ENCODE results near the gene HOXA5. TPM values are rescaled to one million over a fixed set of nuclear protein-coding genes. Genes with fewer than 3 reads are reported as not detected.

The HOXA5 gene
- total RNA-seq, 1 experiment from 2014 or later: 7.4 TPM

GRCh38 chr7:27139334-27140125 lies 4.0 kb downstream of the HOXA5 start:
- CTCF ChIA-PET: interaction anchor here (0.6 to 6.7 kb wide), 9 partner anchors 10 to 476 kb away, joined by 3 to 190 read pairs (median 3); no protein-coding TSS in a partner anchor
- intact Hi-C loops (cut with micrococcal nuclease): loop anchor here (5.0 kb wide), 3 partner anchors 472 to 937 kb away; partner anchors contain the start of genes CBX3 and HNRNPA2B1

GRCh38 chr7:27138985-27139333 lies 4.5 kb downstream of the HOXA5 start:
- intact Hi-C loops (cut with micrococcal nuclease): no loop called here
- peak overlapping the region; percentile 99 for H3K27ac Mint-ChIP-seq (ENCODE audit: low read depth, unreplicated experiment)
- peak overlapping the region; percentile 100 for H3K4me3 Mint-ChIP-seq (ENCODE audit: unreplicated experiment)
- ChIA-PET POLR2A (interaction anchor here (1.2 to 7.2 kb wide), 10 partner anchors 8 to 292 kb away, joined by 3 to 459 read pairs (median 54); partner anchors contain the start of genes HOXA1, HOXA4, HOXA9 and SKAP2), CTCF (interaction anchor here (0.6 to 6.7 kb wide), 3 partner anchors 11 to 282 kb away, joined by 3 to 190 read pairs (median 3); no protein-coding TSS in a partner anchor)
- no peaks in the 10 kb centered on the region for H3K9me3 Mint-ChIP-seq (ENCODE audit: unreplicated experiment)
- TF ChIP-seq CTCF (IDR thresholded peaks at IDR 0.05; ENCODE audit: unreplicated experiment): no peak
- H3K4me1 Mint-ChIP-seq (ENCODE audit: insufficient read depth, unreplicated experiment): peaks cover 58% of the 10 kb centered on the region
- peaks cover 24% of the 10 kb centered on the region for H3K36me3 Mint-ChIP-seq (ENCODE audit: insufficient read depth, unreplicated experiment)
- DNase-seq (ENCODE audit: unreplicated experiment): peak; percentile 53
- no peaks in the 10 kb centered on the region for H3K27me3 Mint-ChIP-seq (ENCODE audit: insufficient read depth, unreplicated experiment)
- no TSS peak for BruUV-seq (replicated peaks)

More at GRCh38 chr7:27139334-27140125, 4.0 kb downstream of the HOXA5 start:
- Mint-ChIP-seq H3K36me3 (ENCODE audit: insufficient read depth, unreplicated experiment) (peaks cover 27% of the 10 kb centered on the region), H3K4me1 (ENCODE audit: insufficient read depth, unreplicated experiment) (peaks cover 52% of the 10 kb centered on the region), H3K4me3 (ENCODE audit: unreplicated experiment) (peak overlapping the region; percentile 100), H3K27me3 (ENCODE audit: insufficient read depth, unreplicated experiment) (no peaks in the 10 kb centered on the region), H3K9me3 (ENCODE audit: unreplicated experiment) (no peaks in the 10 kb centered on the region), H3K27ac (ENCODE audit: low read depth, unreplicated experiment) (peak overlapping the region; percentile 99)
- TF ChIP-seq CTCF (IDR thresholded peaks at IDR 0.05; ENCODE audit: unreplicated experiment): no peak
- DNase-seq (ENCODE audit: unreplicated experiment): peak; percentile 61
- POLR2A ChIA-PET: interaction anchor here (0.6 to 7.2 kb wide), 20 partner anchors 8 to 935 kb away, joined by 3 to 459 read pairs (median 32); partner anchors contain the start of genes HOXA1, HOXA4, HOXA9 and SKAP2
- BruUV-seq (replicated peaks): no TSS peak

- H3K27ac Mint-ChIP-seq (ENCODE audit: low read depth, unreplicated experiment): peak overlapping the region; percentile 99
- no peak for DNase-seq (ENCODE audit: unreplicated experiment)
- intact Hi-C loops (cut with micrococcal nuclease): no loop called here
- no peak for TF ChIP-seq CTCF (IDR thresholded peaks at IDR 0.05; ENCODE audit: unreplicated experiment)
- peak overlapping the region; percentile 100 for H3K4me3 Mint-ChIP-seq (ENCODE audit: unreplicated experiment)
- no TSS peak for BruUV-seq (replicated peaks)
- ChIA-PET POLR2A (interaction anchor here (0.7 to 1.3 kb wide), 3 partner anchors 10 to 478 kb away, joined by 3 read pairs; no protein-coding TSS in a partner anchor), CTCF (no interaction called here)
- H3K4me1 Mint-ChIP-seq (ENCODE audit: insufficient read depth, unreplicated experiment): peaks cover 63% of the 10 kb centered on the region
- H3K9me3 Mint-ChIP-seq (ENCODE audit: unreplicated experiment): no peaks in the 10 kb centered on the region
- peaks cover 24% of the 10 kb centered on the region for H3K36me3 Mint-ChIP-seq (ENCODE audit: insufficient read depth, unreplicated experiment)
- no peaks in the 10 kb centered on the region for H3K27me3 Mint-ChIP-seq (ENCODE audit: insufficient read depth, unreplicated experiment)
These were observed 5.0 kb downstream of the HOXA5 start for GRCh38 chr7:27138472-27138871.

- peaks cover 63% of the 10 kb centered on the region for H3K4me1 Mint-ChIP-seq (ENCODE audit: insufficient read depth, unreplicated experiment)
These were observed 5.7 kb downstream of the HOXA5 start for GRCh38 chr7:27137640-27138315.

More at GRCh38 chr7:27137640-27138315, 5.7 kb downstream of the HOXA5 start:
- POLR2A ChIA-PET: interaction anchor here (0.7 to 1.3 kb wide), 5 partner anchors 10 to 938 kb away, joined by 3 read pairs; no protein-coding TSS in a partner anchor
- intact Hi-C loops (cut with micrococcal nuclease): no loop called here
- no peak for TF ChIP-seq CTCF (IDR thresholded peaks at IDR 0.05; ENCODE audit: unreplicated experiment)
- peak overlapping the region; percentile 99 for H3K27ac Mint-ChIP-seq (ENCODE audit: low read depth, unreplicated experiment)
- no peaks in the 10 kb centered on the region for H3K9me3 Mint-ChIP-seq (ENCODE audit: unreplicated experiment)
- no peaks in the 10 kb centered on the region for H3K27me3 Mint-ChIP-seq (ENCODE audit: insufficient read depth, unreplicated experiment)
- peak overlapping the region; percentile 100 for H3K4me3 Mint-ChIP-seq (ENCODE audit: unreplicated experiment)
- BruUV-seq (replicated peaks): no TSS peak
- CTCF ChIA-PET: no interaction called here
- peaks cover 23% of the 10 kb centered on the region for H3K36me3 Mint-ChIP-seq (ENCODE audit: insufficient read depth, unreplicated experiment)
- peak; percentile 56 for DNase-seq (ENCODE audit: unreplicated experiment)

Measured in MCF 10A (cell line).